Liver (tissue), 9 donors: ENCODE results near the gene ATG2A. TPM values are rescaled to one million over a fixed set of nuclear protein-coding genes. Genes with fewer than 3 reads are reported as not detected.
A peak's percentile ranks its signal among the peaks of the same experiment; 100 is the strongest.

Source experiments
- DNase-seq: peaks from one replicate; pipeline ENCODE4 v3.0.0-alpha.2; 2017; ENCODE audit warnings: low spot score
- H3K27ac ChIP-seq, 2 donors: one replicate each; pipeline ENCODE4 v1.7.0; 2013; ENCODE audit warnings: inconsistent platforms in 2 of 2, low read length in 2 of 2, control low read depth in 1 of 2, low read depth in 1 of 2, mild to moderate bottlenecking in 1 of 2
- H3K27me3 ChIP-seq, 4 donors: one replicate each; pipeline versions ENCODE4 v1.6.1 to v1.7.0; 2013; ENCODE audit warnings: low read length in 3 of 4, inconsistent platforms in 1 of 4, mild to moderate bottlenecking in 1 of 4, moderate library complexity in 1 of 4; ENCODE audit not compliant: control insufficient read depth in 4 of 4, insufficient read depth in 4 of 4
- H3K36me3 ChIP-seq, 4 donors: one replicate each; pipeline versions ENCODE4 v1.6.1 to v1.7.0; 2013; ENCODE audit warnings: low read length in 3 of 4, mild to moderate bottlenecking in 3 of 4, low read depth in 1 of 4, moderate library complexity in 1 of 4; ENCODE audit not compliant: control insufficient read depth in 4 of 4, insufficient read depth in 3 of 4
- H3K4me1 ChIP-seq, 4 donors: one replicate each; pipeline versions ENCODE4 v1.6.1 to v1.7.0; 2013; ENCODE audit warnings: low read length in 3 of 4, mild to moderate bottlenecking in 3 of 4, moderate library complexity in 1 of 4; ENCODE audit not compliant: control insufficient read depth in 4 of 4, insufficient read depth in 4 of 4
- H3K4me3 ChIP-seq, 3 donors: one replicate each; pipeline versions ENCODE4 v1.6.1 to v1.7.0; 2013; ENCODE audit warnings: low read length in 3 of 3, control low read depth in 1 of 3, low read depth in 1 of 3, mild to moderate bottlenecking in 1 of 3
- H3K9ac ChIP-seq, 2 donors: one replicate each; pipeline ENCODE4 v1.7.0; 2013; ENCODE audit warnings: low read length in 2 of 2, mild to moderate bottlenecking in 2 of 2, moderate library complexity in 2 of 2, control low read depth in 1 of 2, low read depth in 1 of 2
- H3K9me3 ChIP-seq, 4 donors: one replicate each; pipeline versions ENCODE4 v1.6.1 to v1.7.0; 2013; ENCODE audit warnings: low read length in 3 of 4; ENCODE audit not compliant: control insufficient read depth in 4 of 4
- CTCF ChIP-seq: fragments of 150-350 bp; IDR thresholded peaks from 2 replicates; pipeline ENCODE4 v1.5.1; 2017; ENCODE audit warnings: improper control_type of control experiment, low read depth, low read length; ENCODE audit not compliant: missing input control
- EGR1 ChIP-seq, 2 donors: IDR thresholded peaks; 2 replicates each; pipeline ENCODE4 v1.6.1; 2016 to 2018; ENCODE audit warnings: antibody characterized with exemption in 2 of 2, low read depth in 2 of 2
- FOXA2 ChIP-seq: IDR thresholded peaks from 2 replicates; pipeline ENCODE4 v1.6.1; 2016; ENCODE audit warnings: antibody characterized with exemption
- GABPA ChIP-seq, 2 donors: IDR thresholded peaks in 1 of 2; conservative IDR thresholded peaks in 1 of 2; 2 replicates each; pipeline ENCODE4 v1.6.1; 2016; ENCODE audit warnings: antibody characterized with exemption in 2 of 2, mild to moderate bottlenecking in 1 of 2, moderate library complexity in 1 of 2
- HNF4A ChIP-seq, 2 donors: conservative IDR thresholded peaks; 2 replicates each; pipeline ENCODE4 v1.6.1; 2016; ENCODE audit warnings: antibody characterized with exemption in 2 of 2, mild to moderate bottlenecking in 2 of 2
- RAD21 ChIP-seq, 2 donors: IDR thresholded peaks; 2 replicates each; pipeline ENCODE4 v1.6.1; 2016; ENCODE audit warnings: antibody characterized with exemption in 2 of 2, mild to moderate bottlenecking in 2 of 2
- REST ChIP-seq: IDR thresholded peaks from 2 replicates; pipeline ENCODE4 v1.6.1; 2016; ENCODE audit warnings: antibody characterized with exemption, mild to moderate bottlenecking
- RXRA ChIP-seq, 2 donors: IDR thresholded peaks; 2 replicates each; pipeline ENCODE4 v1.6.1; 2017 to 2018; ENCODE audit warnings: antibody characterized with exemption in 2 of 2, mild to moderate bottlenecking in 1 of 2
- SP1 ChIP-seq: IDR thresholded peaks from 2 replicates; pipeline ENCODE4 v1.6.1; 2018; ENCODE audit warnings: antibody characterized with exemption, mild to moderate bottlenecking
- ZBTB33 ChIP-seq: IDR thresholded peaks from 2 replicates; pipeline ENCODE4 v1.6.1; 2016; ENCODE audit warnings: antibody characterized with exemption
- WGBS: extraction: QIAGEN DNeasy Blood & Tissue Kit; methylation state at CpG from one replicate; pipeline ENCODE4 v1.1.7; 2013; 5-methylcytosine and 5-hydroxymethylcytosine counted together
- polyA plus RNA-seq, 2 donors: library from polyadenylated mRNA; stranded (reverse) in 1 of 2; unstranded in 1 of 2; fragments of 200-250 nt in 1 of 2; fragments of >200 nt in 1 of 2; fragmentation: Nextera tagmentation in 1 of 2; extraction: Ambion mirVana in 1 of 2; gene quantifications; one replicate each; pipeline versions ENCODE4 v1.2.1 to v1.2.3, GENCODE V29; 2013 to 2015
- total RNA-seq, 2 donors: library from RNA; depleted of rRNA; stranded (reverse); fragments of >200 nt; gene quantifications; one replicate each; pipeline ENCODE4 v1.2.3, GENCODE V29; 2014
- donor health status: healthy.
- donor health status: healthy.
- donor health status: healthy.
- donor health status: healthy.
- donor health status: healthy.

Gene ATG2A
- total and polyA plus RNA-seq, 4 donors = 15.6 to 34.1 (median 23.0) TPM

- Histone ChIP-seq H3K4me3 (peak overlapping the region; percentile 50 to 83 (median 81)), H3K27ac (peak overlapping the region; percentile 86 to 89), H3K9me3 (no peaks in the 10 kb centered on the region), H3K4me1 (peaks cover 20 to 58% (median 47%) of the 10 kb centered on the region in 4 donors), H3K9ac (peak overlapping the region; percentile 73 to 89), H3K27me3 (no peaks in the 10 kb centered on the region), H3K36me3 (peaks cover 0 to 23% (median 7%) of the 10 kb centered on the region in 4 donors)
- no peak for TF ChIP-seq GABPA (IDR thresholded peaks at IDR 0.05 in 1 of 2, conservative IDR thresholded peaks at IDR 0.05 in 1 of 2)
- no peak for TF ChIP-seq CTCF
- TF ChIP-seq FOXA2 = no peak
- no peak for TF ChIP-seq EGR1 (IDR thresholded peaks at IDR 0.05; ENCODE audit: low read depth in 2 of 2)
- TF ChIP-seq ZBTB33 = no peak
- no peak for TF ChIP-seq HNF4A (conservative IDR thresholded peaks at IDR 0.05)
- TF ChIP-seq RAD21 (IDR thresholded peaks at IDR 0.05) = no peak
- no peak for TF ChIP-seq RXRA (IDR thresholded peaks at IDR 0.05)
- 31% methylated on average over 10 of the region's 10 CpGs for WGBS
- no peak for DNase-seq
These were observed 24.2 kb downstream of the ATG2A start for GRCh38 chr11:64892838-64893193.

- H3K9me3 ChIP-seq = no peaks in the 10 kb centered on the region
- H3K36me3 ChIP-seq = peaks cover 0 to 19% (median 7%) of the 10 kb centered on the region in 4 donors
- 22% methylated on average over 11 of the region's 11 CpGs for WGBS
- DNase-seq = no peak
- peak overlapping the region; percentile 50 to 83 (median 81) for H3K4me3 ChIP-seq
- TF ChIP-seq SP1 (no peak), RAD21 (IDR thresholded peaks at IDR 0.05) (no peak), REST (no peak), ZBTB33 (no peak)
- H3K9ac ChIP-seq = peak overlapping the region; percentile 73 to 89
- peak overlapping the region; percentile 86 to 89 for H3K27ac ChIP-seq
- H3K27me3 ChIP-seq = no peaks in the 10 kb centered on the region
- peaks cover 21 to 61% (median 49%) of the 10 kb centered on the region in 4 donors for H3K4me1 ChIP-seq
These were observed 24.6 kb downstream of the ATG2A start for GRCh38 chr11:64892411-64892831.
